Measurements from ENCODE around the gene SYNPO2L.

DNA sequence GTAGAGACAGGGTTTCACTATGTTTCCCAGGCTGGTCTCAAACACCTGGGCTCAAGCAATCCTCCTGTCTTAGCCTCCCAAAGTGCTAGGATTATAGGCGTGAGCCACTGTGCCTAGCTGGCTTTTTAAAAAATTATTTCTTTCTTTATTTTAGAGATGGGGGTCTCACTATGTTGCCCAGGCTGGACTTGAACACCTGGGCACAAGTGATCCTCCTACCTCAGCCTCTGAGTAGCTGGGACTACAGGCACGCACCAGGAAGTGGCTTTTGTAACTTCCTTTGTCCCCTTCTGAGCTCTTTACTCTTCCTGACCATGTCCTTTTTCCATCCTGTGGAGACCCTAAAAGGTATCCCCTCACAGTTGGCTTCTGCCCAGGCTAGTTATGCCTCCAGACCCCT is 12.5 kb downstream of the SYNPO2L start:
- TF ChIP-seq GATA3 (IDR thresholded peaks at IDR 0.05; ENCODE audit: low read depth, low read length), result no peak
- TF ChIP-seq GATA2 (IDR thresholded peaks at IDR 0.05; ENCODE audit: low read depth, low read length), result no peak

Measured in SH-SY5Y (cell line).